Mesenteric fat pad (tissue), 1 donor: ENCODE measurements around the gene RIN3. TPM values are rescaled to one million over a fixed set of nuclear protein-coding genes. Genes with fewer than 3 reads are reported as not detected.

Experiments used
- DNase-seq: peaks from one replicate; pipeline ENCODE4 v3.0.0-alpha.2; 2020; ENCODE audit warnings: low spot score
- total RNA-seq: library from RNA; stranded (reverse); fragmentation: NEBNext Ultra II Directional; extraction: Animal tissue kit (Norgen Biotek cat#: 25700); gene quantifications from one replicate; pipeline ENCODE4 v1.2.1, GENCODE V29; 2021
- donor health status: DM: yes; HTN: yes; CAD: no.

RIN3 gene
- total RNA-seq, 1 donor from 2014 or later, result 38.0 TPM

DNA sequence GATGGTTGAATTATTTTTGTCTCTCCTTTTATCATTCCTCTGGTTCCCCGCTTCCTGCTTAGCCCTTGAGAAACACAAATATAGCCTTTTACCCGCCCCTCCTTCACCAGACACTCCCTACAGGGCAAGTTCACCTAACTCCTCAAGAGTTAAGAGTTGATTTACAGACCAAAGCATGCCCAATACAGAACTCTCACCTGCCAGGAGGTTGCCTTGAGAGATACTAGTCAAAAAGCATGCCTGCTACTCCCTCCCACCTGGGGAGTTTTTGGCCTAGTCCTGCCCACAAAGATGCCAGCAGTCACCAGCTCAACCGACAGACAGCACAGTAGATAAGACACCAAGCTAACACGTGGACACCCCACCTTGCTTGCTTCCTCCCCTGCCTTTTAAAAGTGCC lies 223.6 kb downstream of the RIN3 start:
- DNase-seq, result no peak

DNA sequence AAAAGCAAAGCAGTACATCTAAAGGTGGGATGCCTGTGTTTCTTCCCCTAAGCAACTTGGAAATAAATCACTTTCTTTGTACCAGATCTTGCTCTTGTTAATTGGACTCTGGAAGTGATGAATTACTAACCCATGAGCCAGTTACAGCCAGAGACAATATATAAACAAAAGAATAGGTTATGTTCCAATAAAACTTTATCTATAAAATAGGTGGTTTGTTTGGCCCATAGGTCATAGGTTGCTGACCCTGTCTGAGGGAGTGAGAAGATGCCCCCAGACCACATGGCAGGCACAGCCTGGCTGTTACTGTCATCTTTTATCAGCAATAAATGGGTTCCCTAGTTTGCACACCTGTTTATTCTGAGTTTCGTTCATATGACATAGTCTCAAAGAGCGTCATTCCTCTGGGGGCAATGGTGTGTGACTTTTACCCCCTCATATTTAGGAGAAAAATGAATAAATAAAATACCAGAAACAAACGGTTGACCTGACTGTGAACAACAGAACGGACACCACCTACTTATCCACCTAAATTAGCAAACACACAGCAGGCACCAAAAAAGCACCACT lies 224.1 kb downstream of the RIN3 start:
- DNase-seq, result no peak

Other genes starting within 250 kb of the RIN3 start
- gene SLC24A4, start 190.6 kb upstream of the RIN3 start, total RNA-seq, result 0.77 TPM
- gene LGMN, start 234.8 kb downstream of the RIN3 start, total RNA-seq, result 150 TPM